ENCODE measurements around the gene GDF15.

GRCh38 chr19:18348171-18348570, 37.8 kb upstream of the GDF15 start:
- TF ChIP-seq, protein P1, sequence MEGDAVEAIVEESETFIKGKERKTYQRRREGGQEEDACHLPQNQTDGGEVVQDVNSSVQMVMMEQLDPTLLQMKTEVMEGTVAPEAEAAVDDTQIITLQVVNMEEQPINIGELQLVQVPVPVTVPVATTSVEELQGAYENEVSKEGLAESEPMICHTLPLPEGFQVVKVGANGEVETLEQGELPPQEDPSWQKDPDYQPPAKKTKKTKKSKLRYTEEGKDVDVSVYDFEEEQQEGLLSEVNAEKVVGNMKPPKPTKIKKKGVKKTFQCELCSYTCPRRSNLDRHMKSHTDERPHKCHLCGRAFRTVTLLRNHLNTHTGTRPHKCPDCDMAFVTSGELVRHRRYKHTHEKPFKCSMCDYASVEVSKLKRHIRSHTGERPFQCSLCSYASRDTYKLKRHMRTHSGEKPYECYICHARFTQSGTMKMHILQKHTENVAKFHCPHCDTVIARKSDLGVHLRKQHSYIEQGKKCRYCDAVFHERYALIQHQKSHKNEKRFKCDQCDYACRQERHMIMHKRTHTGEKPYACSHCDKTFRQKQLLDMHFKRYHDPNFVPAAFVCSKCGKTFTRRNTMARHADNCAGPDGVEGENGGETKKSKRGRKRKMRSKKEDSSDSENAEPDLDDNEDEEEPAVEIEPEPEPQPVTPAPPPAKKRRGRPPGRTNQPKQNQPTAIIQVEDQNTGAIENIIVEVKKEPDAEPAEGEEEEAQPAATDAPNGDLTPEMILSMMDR (IDR thresholded peaks at IDR 0.05), result no peak
- TF ChIP-seq POLR2A (IDR thresholded peaks at IDR 0.05; ENCODE audit: low read length) (no peak), EHF (CRISPR knock-in tag; IDR thresholded peaks at IDR 0.05) (no peak), MYC (IDR thresholded peaks at IDR 0.05; ENCODE audit: borderline replicate concordance, low read length) (no peak), NFE2L2 (conservative IDR thresholded peaks at IDR 0.05; ENCODE audit: low read length) (no peak), EP300 (IDR thresholded peaks at IDR 0.05) (no peak), CEBPB (IDR thresholded peaks at IDR 0.05) (no peak), HDAC2 (IDR thresholded peaks at IDR 0.05) (no peak), TP53 (CRISPR knock-in tag; IDR thresholded peaks at IDR 0.05) (no peak), NPAS2 (CRISPR knock-in tag; IDR thresholded peaks at IDR 0.05; ENCODE audit: borderline replicate concordance) (no peak)

Data from A549 (cell line).